HG03378 (cell line): ENCODE results near the gene GHRL.

Experiments used
- ATAC-seq: cut with Tn5 transposase; IDR thresholded peaks from one replicate; pipeline ENCODE4 v1.9.1; 2021; ENCODE audit warnings: mild to moderate bottlenecking, moderate library complexity; ENCODE audit not compliant: unreplicated experiment

GHRL gene

DNA sequence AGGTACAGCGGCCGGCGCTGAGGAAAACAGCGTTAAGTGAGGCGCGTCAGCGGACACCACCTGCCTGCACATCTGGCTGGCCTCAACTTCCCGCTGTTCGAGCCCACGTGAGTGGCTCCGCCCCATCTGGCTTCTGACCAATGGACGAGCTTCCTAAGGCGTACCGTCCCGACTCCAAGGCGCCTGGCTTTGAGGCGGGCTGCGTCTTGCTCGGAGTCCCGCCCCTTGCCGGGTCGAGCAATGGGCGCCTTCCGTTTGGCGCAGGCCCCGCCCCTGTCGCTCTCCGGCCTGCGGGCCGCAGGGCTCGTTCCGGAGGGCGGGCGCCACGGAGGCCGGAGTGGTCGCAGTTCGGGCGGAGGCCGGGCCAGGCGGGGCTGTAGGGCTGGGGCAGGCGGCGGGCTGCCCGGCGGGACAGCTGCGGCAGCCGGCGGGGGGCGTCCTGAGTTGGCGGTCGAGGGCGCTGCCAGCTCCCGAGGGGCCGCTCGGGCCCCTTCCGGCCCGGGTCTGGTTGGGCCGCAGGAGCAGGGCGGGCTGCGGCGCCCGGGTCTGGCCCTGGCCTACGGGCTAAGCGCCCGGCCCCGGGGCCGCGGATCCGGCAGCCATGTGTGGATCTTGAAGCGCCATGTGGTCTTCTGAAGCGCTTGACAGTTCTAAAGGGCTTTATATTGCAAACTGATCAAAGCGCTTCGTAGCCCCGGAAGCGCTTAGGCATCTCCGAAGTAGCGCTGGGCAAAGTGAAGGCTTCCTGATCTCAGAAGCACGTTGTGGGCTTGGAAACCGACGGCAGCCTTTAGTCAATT is 44.4 kb downstream of the GHRL start, which contains the start of gene TATDN2:
Gene TATDN2 (plus strand): TSS at position 276 of the 800 bp plus-strand sequence. CDS start 742 bp downstream, outside the sequence.
- ATAC-seq, result peak; percentile 94

DNA sequence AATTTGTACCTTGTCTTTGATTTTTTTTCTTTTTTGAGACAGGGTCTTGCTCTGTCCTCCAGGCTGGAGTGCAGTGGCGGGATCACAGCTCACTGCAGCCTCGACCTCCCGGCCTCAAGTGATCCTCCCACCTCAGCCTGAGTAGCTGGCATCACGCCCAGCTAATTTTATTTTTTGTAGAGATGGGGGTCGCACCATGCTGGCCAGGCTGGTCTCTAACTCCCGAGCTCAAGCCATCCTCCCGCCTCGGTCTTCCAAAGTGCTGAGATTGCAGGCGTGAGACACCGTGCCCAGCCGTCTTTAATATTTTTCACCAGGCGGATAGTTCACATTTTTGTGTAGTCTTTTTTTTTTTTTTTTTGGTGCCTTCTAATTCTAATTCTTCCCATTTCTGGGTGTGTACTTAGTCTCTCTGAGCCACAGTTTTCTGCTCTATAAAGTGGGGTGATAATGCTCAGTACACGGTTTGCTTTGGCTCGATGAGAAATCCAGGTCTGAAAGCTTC is 45.0 kb downstream of the GHRL start:
- no peak for ATAC-seq

- ATAC-seq, result no peak
These were observed 47.5 kb downstream of the GHRL start for GRCh38 chr3:10245081-10245712.

DNA sequence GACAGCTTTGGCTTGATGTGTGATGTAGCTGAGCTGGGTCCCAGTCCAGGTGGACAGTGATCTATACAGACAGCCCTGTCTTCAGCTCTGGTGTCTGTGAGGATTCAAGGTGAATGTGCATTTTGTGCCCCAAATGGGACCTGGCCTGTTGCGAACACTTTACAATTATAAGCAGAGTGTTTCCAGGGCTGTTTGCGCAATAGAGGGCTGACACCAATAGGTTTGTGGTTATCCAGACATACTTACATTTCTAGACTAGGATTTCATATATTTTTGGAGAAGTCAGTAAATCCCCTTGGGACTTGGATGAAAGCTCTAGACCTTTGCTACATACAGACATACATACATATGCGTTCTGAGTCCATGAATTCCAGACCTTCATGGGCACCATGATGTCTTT is 48.7 kb downstream of the GHRL start:
- no peak for ATAC-seq

DNA sequence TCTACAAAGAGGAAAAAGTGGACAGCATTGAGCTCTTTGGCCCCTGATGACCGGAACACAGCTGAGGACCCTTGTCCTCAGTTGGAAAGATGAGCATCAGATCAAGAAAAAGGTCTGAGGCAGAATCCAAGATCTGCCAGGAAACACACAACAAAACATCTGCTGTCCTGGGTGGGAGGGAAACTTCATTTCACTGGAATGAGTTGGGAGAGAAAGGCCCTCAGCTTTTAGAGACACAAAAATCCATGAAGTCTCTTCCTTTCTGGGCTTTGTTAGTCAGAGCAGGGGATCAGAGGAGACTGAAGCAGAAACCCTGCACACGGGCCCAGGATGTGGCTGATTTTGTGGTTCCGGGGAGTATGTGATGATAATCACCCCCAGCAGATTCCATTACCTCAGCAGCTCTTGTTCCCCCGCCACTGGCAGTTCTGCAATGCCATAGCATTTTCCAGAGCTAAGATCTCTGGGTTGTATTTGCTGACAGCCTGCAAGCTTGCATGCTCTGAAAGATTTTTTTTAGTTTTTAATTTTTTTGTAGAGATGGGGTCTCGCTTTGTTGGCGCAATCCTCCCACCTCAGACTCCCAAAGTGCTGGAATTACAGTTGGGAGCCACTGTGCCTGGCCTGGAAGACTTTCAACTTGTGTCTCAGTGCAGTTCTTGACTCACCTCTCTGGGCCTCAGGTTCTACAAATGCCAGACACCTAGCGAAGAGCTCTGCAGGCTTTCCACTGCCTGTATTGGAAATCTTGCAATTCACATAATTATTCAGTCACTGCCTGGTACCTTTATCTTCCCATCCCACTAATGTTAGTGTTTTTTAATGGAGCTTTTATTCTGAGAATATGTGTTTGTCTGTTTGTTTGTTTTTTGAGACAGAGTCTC is 50.3 kb downstream of the GHRL start:
- ATAC-seq, result no peak

DNA sequence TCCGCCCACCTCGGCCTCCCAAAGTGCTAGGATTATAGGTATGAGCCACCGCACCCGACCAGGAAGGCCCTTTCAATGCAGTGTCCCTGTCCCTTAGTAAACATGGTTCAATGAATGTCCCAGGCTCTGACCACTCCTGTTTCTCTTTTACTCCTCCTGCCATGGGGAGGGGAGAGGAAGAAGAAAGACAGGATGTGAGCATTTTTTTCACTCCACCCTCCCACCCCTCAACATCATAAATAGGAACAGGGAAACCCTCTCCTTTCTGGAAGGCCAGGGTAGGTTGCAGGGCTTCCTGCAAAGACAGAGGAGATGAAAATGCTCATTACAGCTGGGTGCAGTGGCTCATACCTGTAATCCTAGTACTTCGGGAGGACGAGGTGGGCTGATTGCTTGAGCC is 51.9 kb downstream of the GHRL start:
- no peak for ATAC-seq

GRCh38 chr3:10238345-10239183 is 54.2 kb downstream of the GHRL start:
- no peak for ATAC-seq
